Prostate gland (tissue), 2 donors: ENCODE data around the gene ZNF536. TPM values are rescaled to one million over a fixed set of nuclear protein-coding genes. Genes with fewer than 3 reads are reported as not detected.

ENCODE experiments used
- DNase-seq: peaks from one replicate; pipeline ENCODE4 v3.0.0-alpha.2; 2019; ENCODE audit warnings: low spot score
- H3K27ac ChIP-seq, 2 donors: fragments of 200-600 bp; sonication (generic); 2 replicates each; pipeline ENCODE4 v1.5.1; 2017 to 2019
- H3K27me3 ChIP-seq: fragments of 200-600 bp; sonication (generic); replicated peaks from 2 replicates; pipeline ENCODE4 v1.5.1; 2019; ENCODE audit not compliant: insufficient read depth
- H3K36me3 ChIP-seq, 2 donors: fragments of 200-600 bp; sonication (generic); 1 replicate in 1 of 2; 2 replicates in 1 of 2; pipeline versions ENCODE4 v1.5.1 to v1.8.1; 2017 to 2019
- H3K4me1 ChIP-seq: fragments of 200-600 bp; sonication (generic); replicated peaks from 2 replicates; pipeline ENCODE4 v1.5.1; 2019
- H3K4me3 ChIP-seq, 2 donors: fragments of 200-600 bp; sonication (generic); 2 replicates each; pipeline ENCODE4 v1.5.1; 2017 to 2019
- H3K9me3 ChIP-seq: fragments of 200-600 bp; sonication (generic); 2 replicates; pipeline ENCODE4 v1.5.1; 2017
- CTCF ChIP-seq, 4 experiments: fragments of 200-600 bp in 2 of 4; fragments of 450-650 bp in 2 of 4; sonication (generic) in 2 of 4; IDR thresholded peaks; 1 replicate in 3 of 4; 2 replicates in 1 of 4; pipeline ENCODE4 v1.5.1; 2016 to 2019; ENCODE audit warnings: antibody characterized with exemption in 4 of 4, mild to moderate bottlenecking in 2 of 4, moderate library complexity in 2 of 4
- POLR2A ChIP-seq: fragments of 450-650 bp; IDR thresholded peaks from one replicate; pipeline ENCODE4 v1.6.1; 2016; ENCODE audit warnings: antibody characterized with exemption, mild to moderate bottlenecking
- POLR2AphosphoS5 ChIP-seq: sonication (generic); formaldehyde crosslinking; IDR thresholded peaks from one replicate; pipeline ENCODE4 v1.6.1; 2017; ENCODE audit warnings: antibody characterized with exemption
- WGBS: methylation state at CpG from one replicate; pipeline ENCODE4 v1.1.5; 2018; 5-methylcytosine and 5-hydroxymethylcytosine counted together
- intact Hi-C: fragments of 100-400 bp; cut with DNase I; formaldehyde crosslinking; loops from one replicate; pipeline ENCODE4 v1.14.2; 2022
- total RNA-seq, 2 donors: library from RNA; depleted of rRNA; stranded (reverse); fragments of >200 nt; gene quantifications; one replicate each; pipeline ENCODE4 v1.1.0, GENCODE V29; 2016

Gene ZNF536
- total RNA-seq, 2 donors from 2014 or later = 1.1 to 42.0 TPM

- Histone ChIP-seq H3K27ac (no peak overlapping the region), H3K27me3 (no peaks in the 10 kb centered on the region), H3K4me1 (no peaks in the 10 kb centered on the region), H3K9me3 (no peaks in the 10 kb centered on the region), H3K4me3 (no peak overlapping the region), H3K36me3 (no peaks in the 10 kb centered on the region)
- 72% methylated on average over 10 of the region's 10 CpGs for WGBS
- intact Hi-C loops = no loop called here
- no peak for TF ChIP-seq CTCF (IDR thresholded peaks at IDR 0.05)
- TF ChIP-seq POLR2AphosphoS5 = no peak
- no peak for TF ChIP-seq POLR2A
- DNase-seq = no peak
These were observed 74.8 kb downstream of the ZNF536 start for GRCh38 chr19:30446850-30447552.

- H3K27me3 ChIP-seq = no peaks in the 10 kb centered on the region
- no peaks in the 10 kb centered on the region for H3K4me1 ChIP-seq
- TF ChIP-seq CTCF (IDR thresholded peaks at IDR 0.05) (no peak), POLR2AphosphoS5 (no peak), POLR2A (no peak)
- no peaks in the 10 kb centered on the region for H3K9me3 ChIP-seq
- intact Hi-C loops = no loop called here
- H3K36me3 ChIP-seq = no peaks in the 10 kb centered on the region
- no peak overlapping the region for H3K27ac ChIP-seq
- no peak overlapping the region for H3K4me3 ChIP-seq
- no peak for DNase-seq
- WGBS = 80% methylated on average over 4 of the region's 4 CpGs
These were observed 75.3 kb downstream of the ZNF536 start for GRCh38 chr19:30447553-30447870.

- Histone ChIP-seq H3K36me3 (no peaks in the 10 kb centered on the region), H3K9me3 (no peaks in the 10 kb centered on the region), H3K4me1 (no peaks in the 10 kb centered on the region), H3K27me3 (no peaks in the 10 kb centered on the region), H3K27ac (no peak overlapping the region), H3K4me3 (no peak overlapping the region)
- no peak for DNase-seq
- intact Hi-C loops = no loop called here
- WGBS = 63% methylated on average over 9 of the region's 9 CpGs
- TF ChIP-seq POLR2A (no peak), POLR2AphosphoS5 (no peak), CTCF (IDR thresholded peaks at IDR 0.05) (no peak)
These were observed 76.3 kb downstream of the ZNF536 start for GRCh38 chr19:30448386-30449077.

GRCh38 chr19:30449078-30449590 is 77.0 kb downstream of the ZNF536 start:
- intact Hi-C loops = no loop called here
- H3K36me3 ChIP-seq = no peaks in the 10 kb centered on the region
- no peak overlapping the region for H3K27ac ChIP-seq
- no peaks in the 10 kb centered on the region for H3K4me1 ChIP-seq
- no peak for TF ChIP-seq POLR2AphosphoS5
- no peak for TF ChIP-seq CTCF (IDR thresholded peaks at IDR 0.05)
- no peak for TF ChIP-seq POLR2A
- DNase-seq = no peak
- no peaks in the 10 kb centered on the region for H3K9me3 ChIP-seq
- H3K27me3 ChIP-seq = no peaks in the 10 kb centered on the region
- WGBS = 73% methylated on average over 6 of the region's 6 CpGs
- no peak overlapping the region for H3K4me3 ChIP-seq

GRCh38 chr19:30449673-30450072 is 77.5 kb downstream of the ZNF536 start:
- Histone ChIP-seq H3K4me3 (peak overlapping the region; percentile 9), H3K4me1 (no peaks in the 10 kb centered on the region), H3K27me3 (no peaks in the 10 kb centered on the region), H3K27ac (no peak overlapping the region), H3K36me3 (no peaks in the 10 kb centered on the region), H3K9me3 (no peaks in the 10 kb centered on the region)
- no peak for DNase-seq
- no peak for TF ChIP-seq CTCF (IDR thresholded peaks at IDR 0.05)
- no peak for TF ChIP-seq POLR2AphosphoS5
- no peak for TF ChIP-seq POLR2A
- 66% methylated on average over 8 of the region's 8 CpGs for WGBS
- intact Hi-C loops = no loop called here
